DMS53 (cell line): Measurements from ENCODE around the gene USH2A.

Experiments used
- DNase-seq: peaks from one replicate; lab custom pipeline; 2025; lab: John Stamatoyannopoulos, UW

USH2A gene

DNA sequence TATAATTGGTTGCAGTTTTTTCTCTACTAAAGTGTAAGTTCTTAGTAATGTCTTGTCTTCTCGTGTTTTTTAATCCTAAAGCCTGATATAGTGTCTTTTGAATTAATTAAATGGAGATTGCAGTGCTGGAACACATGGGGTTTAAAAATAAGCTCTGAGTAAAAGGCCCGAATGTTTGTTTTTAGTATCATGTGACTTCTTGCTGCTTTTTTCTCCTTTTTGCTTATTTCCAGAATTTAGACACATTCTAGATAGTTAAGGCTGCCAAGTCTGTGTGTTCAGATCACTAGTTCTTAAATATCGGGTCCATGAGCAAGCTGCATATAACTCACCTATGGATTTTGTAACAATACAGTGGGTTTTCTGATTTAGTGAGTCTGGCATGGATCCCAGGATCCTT is 828.6 kb downstream of the USH2A start:
- DNase-seq, result no peak

GRCh38 chr1:215590779-215591491 is 832.3 kb downstream of the USH2A start:
- DNase-seq, result no peak

DNA sequence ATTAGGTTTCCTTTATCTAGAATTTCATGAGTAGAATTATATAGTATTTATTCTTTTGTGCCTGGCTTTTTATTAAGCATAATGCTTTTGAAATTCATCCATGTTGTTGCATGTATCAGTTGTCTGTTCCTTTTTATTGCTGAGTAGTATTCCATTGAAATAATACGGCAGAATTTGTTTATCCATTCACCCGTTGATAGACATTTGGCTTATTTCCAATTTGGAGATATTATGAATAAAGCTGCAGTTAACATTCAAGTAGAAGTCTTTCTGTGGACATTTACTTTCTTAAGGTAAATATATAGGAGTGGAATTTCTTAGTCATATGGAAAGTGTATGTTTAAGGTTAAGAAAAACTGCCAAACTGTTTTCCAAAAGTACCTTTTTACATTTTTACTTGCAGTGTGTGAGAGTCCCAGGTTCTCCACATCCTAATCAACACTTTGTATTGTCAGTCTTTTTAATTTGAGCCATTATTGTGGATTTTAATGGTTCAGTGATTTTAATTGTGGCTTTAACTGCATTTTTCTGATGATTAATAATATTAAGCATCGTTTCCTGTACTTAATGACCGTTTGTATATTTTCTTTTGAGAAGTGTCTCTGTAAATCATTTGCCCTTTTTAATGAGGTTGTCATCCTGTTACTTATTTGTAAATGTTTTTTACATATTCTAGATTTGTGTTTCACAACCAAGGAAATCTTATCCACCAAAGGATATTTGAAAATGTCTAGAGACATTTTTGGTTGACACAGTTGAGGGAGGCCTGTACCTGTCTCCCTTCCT is 833.4 kb downstream of the USH2A start:
- no peak for DNase-seq

DNA sequence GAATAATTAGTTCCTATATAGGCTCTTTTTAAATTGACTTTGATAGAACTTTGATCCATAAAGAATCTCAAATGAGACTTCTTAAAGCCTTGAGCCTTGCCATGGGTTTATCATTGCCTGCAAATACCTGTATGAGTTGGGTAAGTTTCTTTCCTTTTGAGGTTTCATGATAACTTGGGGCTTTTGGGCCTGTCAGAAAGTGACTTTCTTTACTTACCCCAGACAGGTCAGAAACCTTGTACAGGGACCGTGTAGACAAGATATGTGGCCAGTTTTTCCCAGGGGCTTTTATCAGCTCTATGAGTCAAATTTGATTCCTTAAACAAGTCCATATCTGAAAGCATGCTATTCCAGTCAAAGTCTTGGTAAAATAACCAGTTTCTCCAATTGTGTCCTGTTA is 838.9 kb downstream of the USH2A start:
- DNase-seq, result no peak

GRCh38 chr1:215583185-215583749 is 840.0 kb downstream of the USH2A start:
- no peak for DNase-seq

- no peak for DNase-seq
Observed at GRCh38 chr1:215581896-215582295, 841.4 kb downstream of the USH2A start.
